WTC11 (cell line): ENCODE results near the gene LTF. TPM values are rescaled to one million over a fixed set of nuclear protein-coding genes. Genes with fewer than 3 reads are reported as not detected.

ENCODE experiments used
- ATAC-seq: fragments of 200-7000 bp; cut with Tn5 transposase; 2 replicates; pipeline ENCODE4 v1.10.0; 2021; ENCODE audit warnings: mild to moderate bottlenecking, moderate library complexity
- CTCF ChIA-PET: fragments of 300-600 bp; sonication (Branson Sonifier 250); formaldehyde crosslinking; loops from one replicate; lab custom pipeline; 2021; ENCODE audit warnings: antibody characterized with exemption; lab: Charles Lee
- POLR2A ChIA-PET: fragments of 350-600 bp; sonication (Branson Sonifier 250); formaldehyde crosslinking; loops from one replicate; lab custom pipeline; 2021; ENCODE audit warnings: antibody characterized with exemption; lab: Charles Lee
- DNase-seq: peaks from one replicate; pipeline ENCODE4 v3.0.0; 2021; ENCODE audit warnings: low spot score
- H3K27ac Mint-ChIP-seq: 2 replicates; pipeline ENCODE4 v1.8.0; 2021; ENCODE audit warnings: mixed read lengths
- H3K27me3 Mint-ChIP-seq: 2 replicates; pipeline ENCODE4 v1.8.0; 2021; ENCODE audit warnings: low read depth, mild to moderate bottlenecking, moderate library complexity, mixed read lengths
- H3K36me3 Mint-ChIP-seq: 2 replicates; pipeline ENCODE4 v1.8.0; 2021; ENCODE audit warnings: mixed read lengths
- H3K4me1 Mint-ChIP-seq: 2 replicates; pipeline ENCODE4 v1.8.0; 2022; ENCODE audit warnings: mixed read lengths
- H3K4me3 Mint-ChIP-seq: 2 replicates; pipeline ENCODE4 v1.8.0; 2021; ENCODE audit warnings: mild to moderate bottlenecking, moderate library complexity, mixed read lengths
- H3K9me3 Mint-ChIP-seq: 2 replicates; pipeline ENCODE4 v1.8.0; 2021; ENCODE audit warnings: mixed read lengths
- AR ChIP-seq: fragments of 250-450 bp; sonication (Bioruptor Pico); IDR thresholded peaks from 2 replicates; pipeline ENCODE4 v1.9.0; 2021; ENCODE audit warnings: mild to moderate bottlenecking
- CREM ChIP-seq: sonication (generic); formaldehyde crosslinking; IDR thresholded peaks from 2 replicates; pipeline ENCODE4 v1.8.1; 2022; ENCODE audit warnings: mild to moderate bottlenecking, missing genetic modification reagents, moderate library complexity
- EMX1 ChIP-seq: fragments of 250-450 bp; sonication (Bioruptor Pico); IDR thresholded peaks from 2 replicates; pipeline ENCODE4 v1.8.0; 2021; ENCODE audit warnings: mild to moderate bottlenecking
- GTF2I ChIP-seq: fragments of 250-450 bp; sonication (Bioruptor Pico); conservative IDR thresholded peaks from 2 replicates; pipeline ENCODE4 v1.4.0; 2021; ENCODE audit warnings: mild to moderate bottlenecking
- HMGA2 ChIP-seq: fragments of 250-450 bp; sonication (Bioruptor Pico); IDR thresholded peaks from 2 replicates; pipeline ENCODE4 v1.4.0; 2021; ENCODE audit warnings: mild to moderate bottlenecking, moderate library complexity
- JAZF1 ChIP-seq: fragments of 250-450 bp; sonication (Bioruptor Pico); IDR thresholded peaks from 2 replicates; pipeline ENCODE4 v1.9.0; 2021; ENCODE audit warnings: moderate library complexity, mild to moderate bottlenecking, inconsistent platforms
- JUN ChIP-seq: sonication (generic); formaldehyde crosslinking; IDR thresholded peaks from 2 replicates; pipeline ENCODE4 v1.8.0; 2023; ENCODE audit warnings: mild to moderate bottlenecking, missing genetic modification reagents
- NFYB ChIP-seq: sonication (generic); formaldehyde crosslinking; conservative IDR thresholded peaks from 2 replicates; pipeline ENCODE4 v1.8.0; 2022; ENCODE audit warnings: low read depth, missing genetic modification reagents
- NR1H2 ChIP-seq: sonication (generic); formaldehyde crosslinking; IDR thresholded peaks from 2 replicates; pipeline ENCODE4 v1.9.0; 2021; ENCODE audit warnings: mild to moderate bottlenecking, moderate library complexity, missing genetic modification reagents
- PRRX2 ChIP-seq: fragments of 250-450 bp; sonication (Bioruptor Pico); IDR thresholded peaks from 2 replicates; pipeline ENCODE4 v1.8.0; 2021; ENCODE audit warnings: mild to moderate bottlenecking
- TCF7 ChIP-seq: sonication (generic); formaldehyde crosslinking; IDR thresholded peaks from 2 replicates; pipeline ENCODE4 v1.8.0; 2022; ENCODE audit warnings: mild to moderate bottlenecking, low read depth, missing genetic modification reagents, moderate library complexity
- TEAD1 ChIP-seq: sonication (generic); formaldehyde crosslinking; IDR thresholded peaks from 2 replicates; pipeline ENCODE4 v1.8.0; 2022; ENCODE audit warnings: mild to moderate bottlenecking, missing genetic modification reagents
- ZNF396 ChIP-seq: fragments of 250-450 bp; sonication (Bioruptor Pico); IDR thresholded peaks from 2 replicates; pipeline ENCODE4 v1.8.0; 2021; ENCODE audit warnings: mild to moderate bottlenecking, moderate library complexity, borderline replicate concordance
- total RNA-seq: library from RNA; stranded (reverse); gene quantifications from 3 replicates; pipeline ENCODE4 v1.2.3, GENCODE V29; 2021
- TF ChIP-seq, protein P1 (sequence below): sonication (generic); formaldehyde crosslinking; IDR thresholded peaks from 2 replicates; pipeline ENCODE4 v1.8.1; 2022; ENCODE audit warnings: mild to moderate bottlenecking, moderate library complexity, missing genetic modification reagents
- TF ChIP-seq, protein P2 (sequence below): sonication (generic); formaldehyde crosslinking; IDR thresholded peaks from 2 replicates; pipeline ENCODE4 v1.8.1; 2022; ENCODE audit warnings: mild to moderate bottlenecking, missing genetic modification reagents, moderate library complexity, borderline replicate concordance
- TF ChIP-seq, protein P3 (sequence below): sonication (generic); formaldehyde crosslinking; IDR thresholded peaks from 2 replicates; pipeline ENCODE4 v1.8.0; 2022; ENCODE audit warnings: missing genetic modification reagents
- TF ChIP-seq, protein P4 (sequence below): sonication (generic); formaldehyde crosslinking; IDR thresholded peaks from 2 replicates; pipeline ENCODE4 v1.8.0; 2022; ENCODE audit warnings: mild to moderate bottlenecking, missing genetic modification reagents

Gene LTF
- total RNA-seq, 1 experiment from 2014 or later, result 0.22 TPM

- ChIA-PET POLR2A (no interaction called here), CTCF (interaction anchor here (0.9 to 4.3 kb wide), 24 partner anchors 12 to 790 kb away, joined by 3 to 65 read pairs (median 6); partner anchors contain the start of genes ALS2CL and RTP3)
- Mint-ChIP-seq H3K4me1 (peaks cover 3% of the 10 kb centered on the region), H3K9me3 (peaks cover 17% of the 10 kb centered on the region), H3K4me3 (no peak overlapping the region), H3K36me3 (peaks cover 7% of the 10 kb centered on the region), H3K27ac (no peak overlapping the region), H3K27me3 (peaks cover 42% of the 10 kb centered on the region)
- TF ChIP-seq EMX1, result no peak
- no peak for TF ChIP-seq AR
- no peak for TF ChIP-seq TCF7 (CRISPR knock-in tag)
- ATAC-seq (no peak), DNase-seq (no peak)
Measured at GRCh38 chr3:46463120-46463867, 1.4 kb downstream of the LTF start.

- ChIA-PET POLR2A (no interaction called here), CTCF (interaction anchor here (0.7 to 4.3 kb wide), 37 partner anchors 8 to 790 kb away, joined by 3 to 65 read pairs (median 4); partner anchors contain the start of genes ALS2CL, PRSS50 and RTP3)
- no peak overlapping the region for H3K27ac Mint-ChIP-seq
- no peak overlapping the region for H3K4me3 Mint-ChIP-seq
- H3K27me3 Mint-ChIP-seq, result peaks cover 42% of the 10 kb centered on the region
- peaks cover 17% of the 10 kb centered on the region for H3K9me3 Mint-ChIP-seq
- DNase-seq (no peak), ATAC-seq (no peak)
- peaks cover 7% of the 10 kb centered on the region for H3K36me3 Mint-ChIP-seq
- TF ChIP-seq, protein P1, sequence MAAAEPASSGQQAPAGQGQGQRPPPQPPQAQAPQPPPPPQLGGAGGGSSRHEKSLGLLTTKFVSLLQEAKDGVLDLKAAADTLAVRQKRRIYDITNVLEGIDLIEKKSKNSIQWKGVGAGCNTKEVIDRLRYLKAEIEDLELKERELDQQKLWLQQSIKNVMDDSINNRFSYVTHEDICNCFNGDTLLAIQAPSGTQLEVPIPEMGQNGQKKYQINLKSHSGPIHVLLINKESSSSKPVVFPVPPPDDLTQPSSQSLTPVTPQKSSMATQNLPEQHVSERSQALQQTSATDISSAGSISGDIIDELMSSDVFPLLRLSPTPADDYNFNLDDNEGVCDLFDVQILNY (CRISPR knock-in tag), result no peak
- TF ChIP-seq JAZF1 (CRISPR knock-in tag), result no peak
- TF ChIP-seq, protein P2, sequence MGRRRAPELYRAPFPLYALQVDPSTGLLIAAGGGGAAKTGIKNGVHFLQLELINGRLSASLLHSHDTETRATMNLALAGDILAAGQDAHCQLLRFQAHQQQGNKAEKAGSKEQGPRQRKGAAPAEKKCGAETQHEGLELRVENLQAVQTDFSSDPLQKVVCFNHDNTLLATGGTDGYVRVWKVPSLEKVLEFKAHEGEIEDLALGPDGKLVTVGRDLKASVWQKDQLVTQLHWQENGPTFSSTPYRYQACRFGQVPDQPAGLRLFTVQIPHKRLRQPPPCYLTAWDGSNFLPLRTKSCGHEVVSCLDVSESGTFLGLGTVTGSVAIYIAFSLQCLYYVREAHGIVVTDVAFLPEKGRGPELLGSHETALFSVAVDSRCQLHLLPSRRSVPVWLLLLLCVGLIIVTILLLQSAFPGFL (CRISPR knock-in tag), result no peak
- TF ChIP-seq HMGA2 (CRISPR knock-in tag), result no peak
- H3K4me1 Mint-ChIP-seq, result peaks cover 3% of the 10 kb centered on the region
Measured at GRCh38 chr3:46462511-46462910, 2.2 kb downstream of the LTF start.

- peaks cover 3% of the 10 kb centered on the region for H3K4me1 Mint-ChIP-seq
- POLR2A ChIA-PET, result no interaction called here
- peaks cover 17% of the 10 kb centered on the region for H3K9me3 Mint-ChIP-seq
- H3K27ac Mint-ChIP-seq, result no peak overlapping the region
- no peak for DNase-seq
- ATAC-seq, result peak; percentile 63
- H3K4me3 Mint-ChIP-seq, result no peak overlapping the region
- TF ChIP-seq, protein P3, sequence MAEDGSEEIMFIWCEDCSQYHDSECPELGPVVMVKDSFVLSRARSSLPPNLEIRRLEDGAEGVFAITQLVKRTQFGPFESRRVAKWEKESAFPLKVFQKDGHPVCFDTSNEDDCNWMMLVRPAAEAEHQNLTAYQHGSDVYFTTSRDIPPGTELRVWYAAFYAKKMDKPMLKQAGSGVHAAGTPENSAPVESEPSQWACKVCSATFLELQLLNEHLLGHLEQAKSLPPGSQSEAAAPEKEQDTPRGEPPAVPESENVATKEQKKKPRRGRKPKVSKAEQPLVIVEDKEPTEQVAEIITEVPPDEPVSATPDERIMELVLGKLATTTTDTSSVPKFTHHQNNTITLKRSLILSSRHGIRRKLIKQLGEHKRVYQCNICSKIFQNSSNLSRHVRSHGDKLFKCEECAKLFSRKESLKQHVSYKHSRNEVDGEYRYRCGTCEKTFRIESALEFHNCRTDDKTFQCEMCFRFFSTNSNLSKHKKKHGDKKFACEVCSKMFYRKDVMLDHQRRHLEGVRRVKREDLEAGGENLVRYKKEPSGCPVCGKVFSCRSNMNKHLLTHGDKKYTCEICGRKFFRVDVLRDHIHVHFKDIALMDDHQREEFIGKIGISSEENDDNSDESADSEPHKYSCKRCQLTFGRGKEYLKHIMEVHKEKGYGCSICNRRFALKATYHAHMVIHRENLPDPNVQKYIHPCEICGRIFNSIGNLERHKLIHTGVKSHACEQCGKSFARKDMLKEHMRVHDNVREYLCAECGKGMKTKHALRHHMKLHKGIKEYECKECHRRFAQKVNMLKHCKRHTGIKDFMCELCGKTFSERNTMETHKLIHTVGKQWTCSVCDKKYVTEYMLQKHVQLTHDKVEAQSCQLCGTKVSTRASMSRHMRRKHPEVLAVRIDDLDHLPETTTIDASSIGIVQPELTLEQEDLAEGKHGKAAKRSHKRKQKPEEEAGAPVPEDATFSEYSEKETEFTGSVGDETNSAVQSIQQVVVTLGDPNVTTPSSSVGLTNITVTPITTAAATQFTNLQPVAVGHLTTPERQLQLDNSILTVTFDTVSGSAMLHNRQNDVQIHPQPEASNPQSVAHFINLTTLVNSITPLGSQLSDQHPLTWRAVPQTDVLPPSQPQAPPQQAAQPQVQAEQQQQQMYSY (CRISPR knock-in tag), result no peak
- TF ChIP-seq JUN (CRISPR knock-in tag) (no peak), ZNF396 (CRISPR knock-in tag) (no peak), CREM (CRISPR knock-in tag) (no peak), NFYB (CRISPR knock-in tag) (no peak), NR1H2 (CRISPR knock-in tag) (no peak), PRRX2 (CRISPR knock-in tag) (no peak), GTF2I (CRISPR knock-in tag) (no peak), TEAD1 (CRISPR knock-in tag) (no peak), TCF7 (CRISPR knock-in tag) (no peak)
- TF ChIP-seq, protein P4, sequence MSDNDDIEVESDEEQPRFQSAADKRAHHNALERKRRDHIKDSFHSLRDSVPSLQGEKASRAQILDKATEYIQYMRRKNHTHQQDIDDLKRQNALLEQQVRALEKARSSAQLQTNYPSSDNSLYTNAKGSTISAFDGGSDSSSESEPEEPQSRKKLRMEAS (CRISPR knock-in tag), result no peak
- H3K27me3 Mint-ChIP-seq, result peaks cover 42% of the 10 kb centered on the region
- H3K36me3 Mint-ChIP-seq, result peaks cover 7% of the 10 kb centered on the region
- CTCF ChIA-PET, result interaction anchor here (0.5 to 4.3 kb wide), 39 partner anchors 9 to 791 kb away, joined by 3 to 65 read pairs (median 4); partner anchors contain the start of genes ALS2CL, PRSS50 and RTP3
Measured at GRCh38 chr3:46462111-46462510, 2.6 kb downstream of the LTF start.
